Measurements from ENCODE around the gene SMCP.

DNA sequence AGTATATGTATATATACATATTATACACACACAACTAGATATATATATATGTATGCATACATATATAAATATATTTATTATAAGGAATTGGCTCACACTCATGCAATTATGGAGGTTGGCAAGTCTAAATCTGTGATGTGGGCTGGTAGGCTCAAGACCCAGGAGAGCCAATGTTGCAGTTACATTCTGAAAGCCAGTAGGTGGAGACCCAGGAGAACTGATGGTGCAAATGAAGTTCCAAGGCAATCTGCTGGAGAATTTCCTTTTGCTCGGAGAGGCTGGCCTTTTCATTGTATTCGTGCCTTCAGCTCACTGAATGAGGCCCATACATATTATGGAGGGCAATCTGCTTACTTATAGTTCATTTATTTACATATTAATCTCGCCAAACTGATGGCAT is 39.7 kb downstream of the SMCP start:
- TF ChIP-seq CTCF (IDR thresholded peaks at IDR 0.05) (no peak), EZH2 (IDR thresholded peaks at IDR 0.05; ENCODE audit: borderline replicate concordance, insufficient read depth, low read depth, low read length, poor library complexity, severe bottlenecking) (no peak)
